Upper lobe of left lung (tissue), 6 donors: ENCODE measurements around the gene MORF4L1. TPM values are rescaled to one million over a fixed set of nuclear protein-coding genes. Genes with fewer than 3 reads are reported as not detected.
A peak's percentile ranks its signal among the peaks of the same experiment; 100 is the strongest.
"Not testable (repeated sequence)": the region's sequence is repeated elsewhere in the genome, so short reads cannot be mapped to it uniquely, and the experiment has no call there.

Experiments
- ATAC-seq, 2 donors: fragments of 200-7000 bp; cut with Tn5 transposase; one replicate each; pipeline ENCODE4 v1.9.1; 2022; ENCODE audit warnings: mild to moderate bottlenecking in 2 of 2, moderate library complexity in 2 of 2; ENCODE audit not compliant: low FRiP score in 2 of 2
- DNase-seq, 2 donors: peaks; one replicate each; pipeline ENCODE4 v3.0.0-alpha.2; 2019 to 2020
- H3K27ac ChIP-seq, 4 donors: fragments of 200-600 bp; sonication (generic); one replicate each; pipeline ENCODE4 v1.5.1; 2016 to 2019
- H3K27me3 ChIP-seq, 4 donors: fragments of 200-600 bp; sonication (generic); one replicate each; pipeline ENCODE4 v1.5.1; 2017 to 2019
- H3K36me3 ChIP-seq, 4 donors: fragments of 200-600 bp; sonication (generic); one replicate each; pipeline ENCODE4 v1.5.1; 2016 to 2019
- H3K4me1 ChIP-seq, 4 donors: fragments of 200-600 bp; sonication (generic); one replicate each; pipeline ENCODE4 v1.5.1; 2018 to 2019
- H3K4me3 ChIP-seq, 4 donors: fragments of 200-600 bp; sonication (generic); one replicate each; pipeline ENCODE4 v1.5.1; 2017 to 2019; ENCODE audit warnings: mild to moderate bottlenecking in 2 of 4, moderate library complexity in 1 of 4
- H3K9me3 ChIP-seq, 4 donors: fragments of 200-600 bp; sonication (generic); one replicate each; pipeline ENCODE4 v1.5.1; 2018 to 2019
- EP300 ChIP-seq, 4 donors: sonication (generic); formaldehyde crosslinking; IDR thresholded peaks; one replicate each; pipeline ENCODE4 v1.5.1; 2017; ENCODE audit warnings: antibody characterized with exemption in 4 of 4, control low read depth in 2 of 4
- POLR2A ChIP-seq, 4 donors: fragments of 450-650 bp; IDR thresholded peaks; one replicate each; pipeline ENCODE4 v1.5.1; 2016 to 2017; ENCODE audit warnings: antibody characterized with exemption in 4 of 4, mild to moderate bottlenecking in 2 of 4
- POLR2AphosphoS5 ChIP-seq, 2 donors: sonication (generic); formaldehyde crosslinking; IDR thresholded peaks; one replicate each; pipeline ENCODE4 v1.5.1; 2017; ENCODE audit warnings: antibody characterized with exemption in 2 of 2
- WGBS, 2 donors: methylation state at CpG; one replicate each; pipeline ENCODE4 v1.1.5; 2017 to 2018; 5-methylcytosine and 5-hydroxymethylcytosine counted together
- total RNA-seq, 6 donors: library from RNA; depleted of rRNA in 4 of 6; stranded (reverse); fragments of >200 nt in 4 of 6; gene quantifications; one replicate each; pipeline versions ENCODE4 v1.1.0 to v1.2.1, GENCODE V29; 2016 to 2021
- TF ChIP-seq, protein P1 (sequence below), 6 experiments: fragments of 450-650 bp in 4 of 6; fragments of 200-600 bp in 2 of 6; sonication (generic) in 2 of 6; IDR thresholded peaks; one replicate each; pipeline ENCODE4 v1.5.1; 2016 to 2019; ENCODE audit warnings: antibody characterized with exemption in 6 of 6
- donor health status: DM: no; HTN: no; CAD: no; lungs with moderate emphysema.
- donor health status: DM: no; HTN: yes; CAD: no; lungs with severe emphysema.

Gene MORF4L1
- total RNA-seq, 6 donors from 2014 or later: 202 to 462 (median 292) TPM

GRCh38 chr15:78859971-78860719 is 12.5 kb upstream of the MORF4L1 start:
- H3K4me3 ChIP-seq: peak overlapping the region; percentile 18 to 55 (median 43)
- no peak for TF ChIP-seq POLR2AphosphoS5 (IDR thresholded peaks at IDR 0.05)
- no peak for TF ChIP-seq POLR2A (IDR thresholded peaks at IDR 0.05)
- TF ChIP-seq, protein P1, sequence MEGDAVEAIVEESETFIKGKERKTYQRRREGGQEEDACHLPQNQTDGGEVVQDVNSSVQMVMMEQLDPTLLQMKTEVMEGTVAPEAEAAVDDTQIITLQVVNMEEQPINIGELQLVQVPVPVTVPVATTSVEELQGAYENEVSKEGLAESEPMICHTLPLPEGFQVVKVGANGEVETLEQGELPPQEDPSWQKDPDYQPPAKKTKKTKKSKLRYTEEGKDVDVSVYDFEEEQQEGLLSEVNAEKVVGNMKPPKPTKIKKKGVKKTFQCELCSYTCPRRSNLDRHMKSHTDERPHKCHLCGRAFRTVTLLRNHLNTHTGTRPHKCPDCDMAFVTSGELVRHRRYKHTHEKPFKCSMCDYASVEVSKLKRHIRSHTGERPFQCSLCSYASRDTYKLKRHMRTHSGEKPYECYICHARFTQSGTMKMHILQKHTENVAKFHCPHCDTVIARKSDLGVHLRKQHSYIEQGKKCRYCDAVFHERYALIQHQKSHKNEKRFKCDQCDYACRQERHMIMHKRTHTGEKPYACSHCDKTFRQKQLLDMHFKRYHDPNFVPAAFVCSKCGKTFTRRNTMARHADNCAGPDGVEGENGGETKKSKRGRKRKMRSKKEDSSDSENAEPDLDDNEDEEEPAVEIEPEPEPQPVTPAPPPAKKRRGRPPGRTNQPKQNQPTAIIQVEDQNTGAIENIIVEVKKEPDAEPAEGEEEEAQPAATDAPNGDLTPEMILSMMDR (IDR thresholded peaks at IDR 0.05): peak; percentile 30 to 60 (median 48)
- no peak for TF ChIP-seq EP300 (IDR thresholded peaks at IDR 0.05)
- peak; percentile 89 to 95 for ATAC-seq
- H3K27ac ChIP-seq: peak overlapping the region; percentile 8 to 79 (median 42)
- 2 to 3% methylated on average over 28 of the region's 28 CpGs for WGBS, 2 donors
- DNase-seq: peak in 1 of 2 donors; percentile 61
- no peaks in the 10 kb centered on the region for H3K27me3 ChIP-seq
- H3K4me1 ChIP-seq: peaks cover 0 to 4% (median 0%) of the 10 kb centered on the region in 4 donors
- no peaks in the 10 kb centered on the region for H3K36me3 ChIP-seq
- H3K9me3 ChIP-seq: no peaks in the 10 kb centered on the region

DNA sequence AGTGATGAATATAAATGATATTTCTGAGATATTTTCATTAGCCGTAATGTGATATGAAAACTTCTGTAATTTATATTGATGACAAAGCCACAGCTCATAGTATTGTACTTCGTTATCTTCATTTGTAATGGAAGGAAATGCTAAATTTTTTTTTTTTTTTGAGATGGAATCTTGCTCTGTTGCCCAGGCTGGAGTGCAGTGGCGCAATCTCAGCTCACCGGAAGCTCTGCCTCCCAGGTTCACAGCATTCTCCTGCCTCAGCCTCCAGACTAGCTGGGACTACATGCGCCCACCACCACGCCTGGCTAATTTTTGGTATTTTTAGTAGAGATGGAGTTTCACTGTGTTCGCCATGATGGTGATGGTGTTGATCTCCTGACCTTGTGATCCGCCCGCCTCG is 7.1 kb upstream of the MORF4L1 start:
- ATAC-seq, H3K4me3 ChIP-seq, H3K36me3 ChIP-seq, H3K27ac ChIP-seq, DNase-seq, H3K27me3 ChIP-seq, H3K4me1 ChIP-seq, H3K9me3 ChIP-seq: not testable (repeated sequence)
- WGBS, 2 donors: 92% methylated on average over 10 of the region's 10 CpGs

DNA sequence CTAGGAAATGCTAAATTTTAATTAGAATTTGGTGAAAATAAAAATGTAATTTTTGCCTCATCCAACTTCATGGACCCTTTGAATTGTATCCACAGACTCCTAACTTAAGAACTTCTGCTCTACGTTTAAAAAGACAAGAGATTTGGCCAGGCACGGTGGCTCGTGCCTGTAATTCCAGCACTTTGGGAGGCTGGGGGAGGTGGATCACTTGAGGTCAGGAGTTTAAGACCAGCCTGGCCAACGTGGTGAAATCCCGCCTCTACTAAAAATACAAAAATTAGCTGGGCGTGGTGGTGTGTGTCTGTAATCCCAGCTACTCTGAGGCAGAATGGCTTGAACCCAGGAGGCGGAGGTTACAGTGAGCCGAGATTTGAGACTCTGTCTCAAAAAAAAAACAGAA is 6.7 kb upstream of the MORF4L1 start:
- H3K9me3 ChIP-seq, DNase-seq, H3K27me3 ChIP-seq, H3K4me1 ChIP-seq, H3K36me3 ChIP-seq, H3K4me3 ChIP-seq, H3K27ac ChIP-seq, ATAC-seq: not testable (repeated sequence)
- 84 to 86% methylated on average over 8 of the region's 8 CpGs for WGBS, 2 donors

DNA sequence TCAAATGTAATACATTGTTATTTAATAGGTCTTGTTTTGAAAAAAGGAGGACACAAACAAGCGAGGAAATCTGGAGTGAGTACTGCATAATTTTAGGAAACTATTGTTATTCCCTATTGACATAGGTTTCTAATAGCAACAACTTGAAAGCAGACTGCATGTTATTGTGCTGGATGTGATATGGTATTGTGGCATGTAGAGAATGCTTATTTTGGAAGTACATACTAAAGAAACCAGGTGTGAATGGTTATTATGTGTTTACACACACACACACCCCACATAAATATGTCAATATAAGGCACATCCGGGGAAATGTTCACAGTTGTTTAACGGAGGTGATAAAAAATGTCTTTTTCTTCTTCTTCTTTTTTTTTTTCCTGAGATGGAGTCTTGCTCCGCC is 5.9 kb upstream of the MORF4L1 start:
- Histone ChIP-seq H3K4me3 (no peak overlapping the region), H3K4me1 (peaks cover 0 to 2% (median 0%) of the 10 kb centered on the region in 4 donors), H3K9me3 (no peaks in the 10 kb centered on the region), H3K27me3 (no peaks in the 10 kb centered on the region), H3K27ac (no peak overlapping the region), H3K36me3 (no peaks in the 10 kb centered on the region)
- ATAC-seq: no peak
- 76 to 81% methylated on average over 4 of the region's 4 CpGs for WGBS, 2 donors
- DNase-seq: no peak
- TF ChIP-seq, protein P1 (IDR thresholded peaks at IDR 0.05): no peak
- TF ChIP-seq EP300 (IDR thresholded peaks at IDR 0.05): no peak
- TF ChIP-seq POLR2AphosphoS5 (IDR thresholded peaks at IDR 0.05): no peak
- TF ChIP-seq POLR2A (IDR thresholded peaks at IDR 0.05): no peak

DNA sequence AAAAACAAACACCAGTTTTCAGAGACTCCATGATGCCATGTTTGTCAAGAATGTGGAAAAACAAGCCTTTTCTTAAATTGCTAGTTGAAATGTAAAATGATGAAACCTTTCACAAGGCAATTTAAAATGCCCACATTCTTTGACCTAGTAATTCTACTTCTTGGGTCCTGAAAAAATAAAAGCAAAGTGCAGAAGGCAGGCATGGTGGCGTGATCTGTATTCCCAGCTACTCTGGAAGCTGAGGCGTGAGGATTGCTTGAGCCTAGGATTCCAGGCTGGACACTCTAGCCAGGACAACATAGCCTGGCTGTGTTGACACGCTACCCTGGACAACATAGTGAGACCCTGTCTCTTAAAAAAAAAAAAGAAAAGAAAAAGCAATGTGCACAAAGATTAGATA is 4.3 kb upstream of the MORF4L1 start:
- H3K4me1 ChIP-seq: peaks cover 3 to 9% (median 4%) of the 10 kb centered on the region in 4 donors
- H3K27me3 ChIP-seq: no peaks in the 10 kb centered on the region
- no peak overlapping the region for H3K4me3 ChIP-seq
- TF ChIP-seq, protein P1 (IDR thresholded peaks at IDR 0.05): no peak
- TF ChIP-seq POLR2A (IDR thresholded peaks at IDR 0.05) (no peak), EP300 (IDR thresholded peaks at IDR 0.05) (no peak), POLR2AphosphoS5 (IDR thresholded peaks at IDR 0.05) (no peak)
- no peaks in the 10 kb centered on the region for H3K9me3 ChIP-seq
- WGBS, 2 donors: 93 to 95% methylated on average over 3 of the region's 3 CpGs
- no peak for ATAC-seq
- no peaks in the 10 kb centered on the region for H3K36me3 ChIP-seq
- H3K27ac ChIP-seq: no peak overlapping the region
- DNase-seq: no peak

DNA sequence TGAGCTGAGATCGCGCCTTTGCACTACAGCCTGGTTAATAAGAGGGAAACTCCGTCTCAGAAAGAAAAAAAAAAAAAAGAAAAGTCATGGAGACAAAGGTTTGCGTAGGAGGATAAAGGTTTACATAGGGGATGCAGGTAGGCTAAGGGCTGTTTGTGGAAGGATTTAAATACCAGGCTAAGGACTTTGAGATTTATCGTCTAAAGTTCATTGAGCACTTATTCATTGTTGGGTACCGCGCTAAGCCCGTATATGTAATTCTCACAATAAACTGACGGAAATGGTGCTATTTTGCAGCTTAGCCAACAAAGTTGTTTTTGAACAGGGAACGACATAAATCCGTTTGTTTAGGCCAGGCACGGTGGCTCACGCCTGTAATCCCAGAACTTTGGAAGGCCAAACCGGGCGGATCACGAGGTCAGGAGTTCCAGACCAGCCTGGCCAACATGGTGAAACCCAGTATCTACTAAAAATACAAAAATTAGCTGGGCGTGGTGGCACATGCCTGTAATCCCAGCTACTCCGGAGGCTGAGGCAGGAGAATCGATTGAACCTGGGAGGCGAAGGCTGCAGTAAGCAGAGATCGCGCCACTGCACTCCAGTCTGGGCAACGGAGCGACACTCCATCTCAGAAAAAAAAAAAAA is 1.1 kb upstream of the MORF4L1 start:
- DNase-seq, H3K27me3 ChIP-seq, ATAC-seq, H3K9me3 ChIP-seq, H3K36me3 ChIP-seq: not testable (repeated sequence)
- peak overlapping the region in 3 of 4 donors; percentile 99 to 100 (median 99) for H3K27ac ChIP-seq
- WGBS, 2 donors: 89 to 93% methylated on average over 24 of the region's 24 CpGs
- peak overlapping the region in 1 of 4 donors; percentile 73 for H3K4me3 ChIP-seq
- peaks cover 20 to 29% (median 23%) of the 10 kb centered on the region in 4 donors for H3K4me1 ChIP-seq
